ENCODE results near the gene EVL.

GRCh38 chr14:100109594-100109955, 44.4 kb downstream of the EVL start:
- TF ChIP-seq CTCF (IDR thresholded peaks at IDR 0.05) (no peak), POLR2AphosphoS5 (IDR thresholded peaks at IDR 0.05) (no peak), POLR2A (IDR thresholded peaks at IDR 0.05) (no peak)

All from prostate gland (tissue), 2 donors.